Frontal cortex (tissue), 4 donors: Measurements from ENCODE around the gene PLG. TPM values are rescaled to one million over a fixed set of nuclear protein-coding genes. Genes with fewer than 3 reads are reported as not detected.
A peak's percentile ranks its signal among the peaks of the same experiment; 100 is the strongest.
"Not testable (repeated sequence)": the region's sequence is repeated elsewhere in the genome, so short reads cannot be mapped to it uniquely, and the experiment has no call there.

Experiments
- DNase-seq, 2 donors: peaks; one replicate each; pipeline ENCODE4 v3.0.0; 2012; ENCODE audit warnings: low spot score in 2 of 2
- FAIRE-seq: peaks from 2 replicates; lab custom pipeline; 2012; peaks lifted over from hg19 to GRCh38; lab: Jason Lieb, UNC
- total RNA-seq: library from RNA; depleted of rRNA; stranded (reverse); fragments of >200 nt; gene quantifications from one replicate; pipeline ENCODE4 v1.2.3, GENCODE V29; 2014
- donor health status: control.
- donor health status: control.
- donor health status: control.

The PLG gene
- total RNA-seq, 1 donor from 2014 or later = not detected

GRCh38 chr6:160696884-160697283, 5.2 kb upstream of the PLG start:
- not testable (repeated sequence) for DNase-seq, FAIRE-seq

- no peak for FAIRE-seq
These were observed 4.2 kb upstream of the PLG start for GRCh38 chr6:160697826-160698225.

GRCh38 chr6:160704688-160705087, 2.6 kb downstream of the PLG start:
- DNase-seq, FAIRE-seq: not testable (repeated sequence)

More at GRCh38 chr6:160697826-160698225, 4.2 kb upstream of the PLG start:
- DNase-seq = no peak

- FAIRE-seq, DNase-seq: not testable (repeated sequence)
These were observed 6.9 kb downstream of the PLG start for GRCh38 chr6:160708993-160709392.

- FAIRE-seq = no peak
- DNase-seq = no peak
These were observed 12.8 kb downstream of the PLG start for GRCh38 chr6:160714731-160715316.

GRCh38 chr6:160730911-160731310, 28.9 kb downstream of the PLG start:
- FAIRE-seq (no peak), DNase-seq (no peak)

GRCh38 chr6:160733050-160733646, 31.1 kb downstream of the PLG start:
- FAIRE-seq (no peak), DNase-seq (peak in 1 of 2 donors; percentile 32)

- DNase-seq (no peak), FAIRE-seq (no peak)
These were observed 32.6 kb downstream of the PLG start for GRCh38 chr6:160734627-160735026.

GRCh38 chr6:160735523-160735922, 33.5 kb downstream of the PLG start:
- no peak for FAIRE-seq
- no peak for DNase-seq

- FAIRE-seq = no peak
These were observed 35.9 kb downstream of the PLG start for GRCh38 chr6:160737934-160738333.

GRCh38 chr6:160739955-160740354, 37.9 kb downstream of the PLG start:
- FAIRE-seq (no peak), DNase-seq (no peak)

More at GRCh38 chr6:160737934-160738333, 35.9 kb downstream of the PLG start:
- no peak for DNase-seq

- not testable (repeated sequence) for FAIRE-seq, DNase-seq
These were observed 39.0 kb downstream of the PLG start for GRCh38 chr6:160741012-160741411.

- FAIRE-seq = no peak
- no peak for DNase-seq
These were observed 40.0 kb downstream of the PLG start for GRCh38 chr6:160742090-160742489.

- DNase-seq (no peak), FAIRE-seq (no peak)
These were observed 48.2 kb downstream of the PLG start for GRCh38 chr6:160750276-160750689.

GRCh38 chr6:160753211-160753610, 51.2 kb downstream of the PLG start:
- not testable (repeated sequence) for FAIRE-seq, DNase-seq

GRCh38 chr6:160755165-160755564, 53.1 kb downstream of the PLG start:
- FAIRE-seq (no peak), DNase-seq (no peak)

- no peak for DNase-seq
- no peak for FAIRE-seq
These were observed 54.0 kb downstream of the PLG start for GRCh38 chr6:160756021-160756420.

- DNase-seq (no peak), FAIRE-seq (no peak)
These were observed 54.8 kb downstream of the PLG start for GRCh38 chr6:160756871-160757270.

- FAIRE-seq (no peak), DNase-seq (no peak)
These were observed 62.8 kb downstream of the PLG start for GRCh38 chr6:160764847-160765246.

- no peak for FAIRE-seq
- no peak for DNase-seq
These were observed 63.4 kb downstream of the PLG start for GRCh38 chr6:160765412-160765811.

GRCh38 chr6:160766657-160766988, 64.6 kb downstream of the PLG start:
- DNase-seq (no peak), FAIRE-seq (no peak)
